Measurements from ENCODE around the gene SLC1A7.

The SLC1A7 gene

DNA sequence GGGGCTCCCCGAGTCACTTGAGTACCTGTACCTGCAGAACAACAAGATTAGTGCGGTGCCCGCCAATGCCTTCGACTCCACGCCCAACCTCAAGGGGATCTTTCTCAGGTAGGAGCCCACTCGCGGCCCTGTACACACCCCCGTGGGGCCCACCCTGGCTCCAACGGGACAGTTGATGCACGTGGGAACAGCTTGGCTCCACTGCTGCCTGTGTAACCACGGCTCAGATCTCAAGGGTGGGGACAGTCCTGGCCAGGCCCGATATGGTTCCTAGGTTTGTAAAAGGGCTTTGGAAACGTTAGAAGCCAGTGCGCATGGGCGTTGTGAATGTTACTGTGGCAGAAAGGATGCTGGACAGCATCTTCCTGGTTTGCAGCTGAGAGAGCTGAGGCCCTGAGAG, 61.7 kb downstream of the SLC1A7 start:
- TF ChIP-seq, protein P1, sequence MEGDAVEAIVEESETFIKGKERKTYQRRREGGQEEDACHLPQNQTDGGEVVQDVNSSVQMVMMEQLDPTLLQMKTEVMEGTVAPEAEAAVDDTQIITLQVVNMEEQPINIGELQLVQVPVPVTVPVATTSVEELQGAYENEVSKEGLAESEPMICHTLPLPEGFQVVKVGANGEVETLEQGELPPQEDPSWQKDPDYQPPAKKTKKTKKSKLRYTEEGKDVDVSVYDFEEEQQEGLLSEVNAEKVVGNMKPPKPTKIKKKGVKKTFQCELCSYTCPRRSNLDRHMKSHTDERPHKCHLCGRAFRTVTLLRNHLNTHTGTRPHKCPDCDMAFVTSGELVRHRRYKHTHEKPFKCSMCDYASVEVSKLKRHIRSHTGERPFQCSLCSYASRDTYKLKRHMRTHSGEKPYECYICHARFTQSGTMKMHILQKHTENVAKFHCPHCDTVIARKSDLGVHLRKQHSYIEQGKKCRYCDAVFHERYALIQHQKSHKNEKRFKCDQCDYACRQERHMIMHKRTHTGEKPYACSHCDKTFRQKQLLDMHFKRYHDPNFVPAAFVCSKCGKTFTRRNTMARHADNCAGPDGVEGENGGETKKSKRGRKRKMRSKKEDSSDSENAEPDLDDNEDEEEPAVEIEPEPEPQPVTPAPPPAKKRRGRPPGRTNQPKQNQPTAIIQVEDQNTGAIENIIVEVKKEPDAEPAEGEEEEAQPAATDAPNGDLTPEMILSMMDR (IDR thresholded peaks at IDR 0.05; ENCODE audit: borderline replicate concordance, insufficient read depth, low read depth, low read length), result no peak
- H3K4me3 ChIP-seq (ENCODE audit: low read depth, low read length), result no peak overlapping the region

- TF ChIP-seq, protein P1 (IDR thresholded peaks at IDR 0.05; ENCODE audit: borderline replicate concordance, insufficient read depth, low read depth, low read length), result no peak
- H3K4me3 ChIP-seq (ENCODE audit: low read depth, low read length), result no peak overlapping the region
Measured at GRCh38 chr1:53080041-53080440, 62.4 kb downstream of the SLC1A7 start.

GRCh38 chr1:53079251-53079650, 63.2 kb downstream of the SLC1A7 start:
- no peak overlapping the region for H3K4me3 ChIP-seq (ENCODE audit: low read depth, low read length)
- TF ChIP-seq, protein P1 (IDR thresholded peaks at IDR 0.05; ENCODE audit: borderline replicate concordance, insufficient read depth, low read depth, low read length), result no peak

GRCh38 chr1:53078333-53079101, 63.9 kb downstream of the SLC1A7 start:
- H3K4me3 ChIP-seq (ENCODE audit: low read depth, low read length), result no peak overlapping the region
- TF ChIP-seq, protein P1 (IDR thresholded peaks at IDR 0.05; ENCODE audit: borderline replicate concordance, insufficient read depth, low read depth, low read length), result no peak

DNA sequence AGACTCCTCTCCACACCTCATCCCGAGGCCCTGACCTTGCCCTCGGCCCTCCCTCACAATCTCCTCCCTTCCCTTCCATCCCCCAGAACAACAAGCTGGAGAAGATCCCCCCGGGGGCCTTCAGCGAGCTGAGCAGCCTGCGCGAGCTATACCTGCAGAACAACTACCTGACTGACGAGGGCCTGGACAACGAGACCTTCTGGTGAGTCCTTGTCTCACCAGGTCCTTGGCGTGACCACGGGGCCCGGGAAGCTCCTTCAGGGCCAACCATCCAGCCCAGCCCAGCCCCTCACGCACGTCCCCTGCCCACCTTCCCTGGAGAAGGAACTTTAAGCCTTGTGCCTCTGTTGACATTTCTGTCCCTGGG, 64.9 kb downstream of the SLC1A7 start:
- H3K4me3 ChIP-seq (ENCODE audit: low read depth, low read length), result no peak overlapping the region
- TF ChIP-seq, protein P1 (IDR thresholded peaks at IDR 0.05; ENCODE audit: borderline replicate concordance, insufficient read depth, low read depth, low read length), result no peak

DNA sequence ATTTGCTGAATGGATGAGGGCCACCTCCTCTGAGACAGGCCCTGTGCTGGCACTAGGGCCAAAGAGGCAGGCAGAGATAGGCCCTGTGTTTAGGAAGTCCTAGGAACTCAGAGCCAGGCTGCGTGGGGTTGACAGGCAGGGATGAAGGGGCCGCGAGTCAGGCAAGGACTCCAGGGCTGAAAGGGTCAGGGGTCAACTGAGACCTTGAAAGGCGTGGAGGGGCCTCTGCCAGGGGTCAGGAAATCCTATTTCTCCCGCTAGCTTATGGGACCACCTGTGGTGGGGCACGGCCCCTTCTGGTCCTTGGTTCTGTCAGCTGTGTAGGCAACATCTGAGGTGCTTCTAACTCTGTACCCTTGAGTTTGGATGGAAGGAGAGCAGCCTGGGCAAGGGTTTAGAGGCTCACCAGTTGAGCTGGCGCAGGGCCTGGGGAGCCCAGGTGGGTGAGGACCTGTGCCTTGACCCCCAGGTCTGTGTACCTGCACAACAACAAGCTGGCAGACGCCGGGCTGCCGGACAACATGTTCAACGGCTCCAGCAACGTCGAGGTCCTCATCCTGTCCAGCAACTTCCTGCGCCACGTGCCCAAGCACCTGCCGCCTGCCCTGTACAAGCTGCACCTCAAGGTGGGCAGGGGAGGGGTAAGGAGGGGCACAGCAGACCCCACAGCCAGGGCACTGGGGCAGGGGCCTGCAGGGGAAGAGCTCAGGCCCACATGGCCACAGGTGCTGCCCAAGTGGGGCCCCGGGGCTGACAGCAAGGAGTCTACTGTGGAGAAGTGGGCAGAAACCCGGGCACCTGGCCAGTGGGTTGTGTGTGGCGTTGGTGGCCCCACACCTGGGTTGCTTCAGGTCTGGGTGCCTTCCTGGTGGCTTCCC, 65.5 kb downstream of the SLC1A7 start:
- no peak overlapping the region for H3K4me3 ChIP-seq (ENCODE audit: low read depth, low read length)
- TF ChIP-seq, protein P1 (IDR thresholded peaks at IDR 0.05; ENCODE audit: borderline replicate concordance, insufficient read depth, low read depth, low read length), result no peak

All from GM12875 (cell line).